Breast epithelium (tissue), 3 donors: ENCODE data around the gene FAM221B.

Experiments used
- POLR2A ChIP-seq: fragments of 450-650 bp; IDR thresholded peaks from one replicate; pipeline ENCODE4 v1.6.1; 2016; ENCODE audit warnings: antibody characterized with exemption, mild to moderate bottlenecking, moderate library complexity
- TF ChIP-seq, protein P1 (sequence below), 3 donors: fragments of 450-650 bp; IDR thresholded peaks; one replicate each; pipeline ENCODE4 v1.5.1; 2016 to 2017; ENCODE audit warnings: antibody characterized with exemption in 3 of 3, mild to moderate bottlenecking in 3 of 3, moderate library complexity in 3 of 3

DNA sequence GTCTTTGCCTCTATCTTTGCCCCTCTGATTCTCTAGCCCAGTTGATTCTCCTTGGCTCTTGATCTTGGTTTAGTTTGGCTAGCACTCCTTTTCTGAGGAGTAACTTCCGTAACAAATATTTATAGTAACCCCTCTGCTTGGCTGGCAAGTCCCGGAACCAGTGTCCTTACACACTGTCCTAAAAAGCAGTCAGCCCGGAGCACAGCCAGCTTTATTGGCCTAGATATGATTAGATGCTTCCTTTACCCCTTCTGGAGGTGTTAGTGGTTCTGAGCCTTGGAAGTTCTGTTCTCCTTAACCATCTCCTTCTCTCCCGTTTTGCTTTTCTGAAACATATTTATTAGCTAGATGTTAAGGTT is 57.5 kb downstream of the FAM221B start:
- TF ChIP-seq, protein P1, sequence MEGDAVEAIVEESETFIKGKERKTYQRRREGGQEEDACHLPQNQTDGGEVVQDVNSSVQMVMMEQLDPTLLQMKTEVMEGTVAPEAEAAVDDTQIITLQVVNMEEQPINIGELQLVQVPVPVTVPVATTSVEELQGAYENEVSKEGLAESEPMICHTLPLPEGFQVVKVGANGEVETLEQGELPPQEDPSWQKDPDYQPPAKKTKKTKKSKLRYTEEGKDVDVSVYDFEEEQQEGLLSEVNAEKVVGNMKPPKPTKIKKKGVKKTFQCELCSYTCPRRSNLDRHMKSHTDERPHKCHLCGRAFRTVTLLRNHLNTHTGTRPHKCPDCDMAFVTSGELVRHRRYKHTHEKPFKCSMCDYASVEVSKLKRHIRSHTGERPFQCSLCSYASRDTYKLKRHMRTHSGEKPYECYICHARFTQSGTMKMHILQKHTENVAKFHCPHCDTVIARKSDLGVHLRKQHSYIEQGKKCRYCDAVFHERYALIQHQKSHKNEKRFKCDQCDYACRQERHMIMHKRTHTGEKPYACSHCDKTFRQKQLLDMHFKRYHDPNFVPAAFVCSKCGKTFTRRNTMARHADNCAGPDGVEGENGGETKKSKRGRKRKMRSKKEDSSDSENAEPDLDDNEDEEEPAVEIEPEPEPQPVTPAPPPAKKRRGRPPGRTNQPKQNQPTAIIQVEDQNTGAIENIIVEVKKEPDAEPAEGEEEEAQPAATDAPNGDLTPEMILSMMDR (IDR thresholded peaks at IDR 0.05): no peak
- TF ChIP-seq POLR2A: no peak
